ENCODE measurements around the gene ADAMTS13. TPM values are rescaled to one million over a fixed set of nuclear protein-coding genes. Genes with fewer than 3 reads are reported as not detected.
A peak's percentile ranks its signal among the peaks of the same experiment; 100 is the strongest.

The ADAMTS13 gene
- total and polyA plus RNA-seq, 9 of the 15 experiments (the other 6 are each of a cell fraction or from before 2014, with no cell fraction given), result 0.03 to 0.20 (median 0.04) TPM; not detected in 4

DNA sequence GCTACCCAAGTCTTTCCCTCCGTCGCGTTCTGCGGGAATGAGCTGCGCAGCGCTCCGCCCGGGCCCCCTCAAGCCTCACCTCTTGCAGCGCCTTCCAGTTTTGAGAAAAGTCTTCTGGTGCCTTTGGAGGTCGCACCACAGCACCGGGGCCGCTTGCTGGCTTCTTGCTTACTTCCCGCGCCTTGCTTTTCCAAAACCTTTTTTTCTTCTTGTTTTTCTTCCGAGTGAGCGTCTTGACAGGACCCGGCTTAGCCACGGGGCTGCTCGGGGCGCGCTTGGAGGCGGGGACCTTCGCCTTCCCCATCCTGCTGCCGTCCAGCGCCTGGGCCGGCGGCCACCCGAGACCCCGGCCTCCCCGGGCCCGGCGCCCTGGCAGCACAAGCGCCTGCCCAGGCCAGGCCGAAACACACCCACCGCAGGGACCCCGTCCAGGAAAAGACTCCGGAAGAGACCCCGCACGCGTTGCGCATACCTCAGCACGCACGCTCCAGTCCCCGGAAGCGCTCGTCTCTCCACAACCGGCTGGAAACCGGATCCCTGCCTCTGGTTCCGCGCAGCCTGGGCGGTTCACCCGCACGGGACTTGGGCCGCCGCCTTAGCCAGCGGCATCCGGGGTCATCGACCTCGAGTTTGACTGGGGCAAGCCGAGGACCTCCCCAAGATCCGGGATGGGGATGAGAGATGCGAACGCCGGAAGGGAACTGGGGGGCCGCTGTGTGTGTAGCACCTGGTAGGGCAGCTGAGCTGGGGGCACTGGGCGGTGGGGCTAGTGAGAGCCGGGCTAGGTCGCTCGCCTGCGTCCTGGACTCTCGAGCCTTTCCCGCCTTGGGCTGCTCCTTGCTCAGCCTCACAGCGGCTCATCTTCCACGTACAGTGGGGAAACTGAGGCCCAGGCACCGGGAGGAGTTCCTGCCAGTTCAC lies 4.4 kb upstream of the ADAMTS13 start, which contains the start of gene REXO4 (continued):
- TF ChIP-seq, protein P1, sequence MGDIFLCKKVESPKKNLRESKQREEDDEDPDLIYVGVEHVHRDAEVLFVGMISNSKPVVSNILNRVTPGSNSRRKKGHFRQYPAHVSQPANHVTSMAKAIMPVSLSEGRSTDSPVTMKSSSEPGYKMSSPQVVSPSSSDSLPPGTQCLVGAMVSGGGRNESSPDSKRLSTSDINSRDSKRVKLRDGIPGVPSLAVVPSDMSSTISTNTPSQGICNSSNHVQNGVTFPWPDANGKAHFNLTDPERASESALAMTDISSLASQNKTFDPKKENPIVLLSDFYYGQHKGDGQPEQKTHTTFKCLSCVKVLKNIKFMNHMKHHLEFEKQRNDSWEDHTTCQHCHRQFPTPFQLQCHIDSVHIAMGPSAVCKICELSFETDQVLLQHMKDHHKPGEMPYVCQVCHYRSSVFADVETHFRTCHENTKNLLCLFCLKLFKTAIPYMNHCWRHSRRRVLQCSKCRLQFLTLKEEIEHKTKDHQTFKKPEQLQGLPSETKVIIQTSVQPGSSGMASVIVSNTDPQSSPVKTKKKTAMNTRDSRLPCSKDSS (IDR thresholded peaks at IDR 0.05; ENCODE audit: low read depth, partially characterized antibody), result no peak
- TF ChIP-seq ZNF583 (CRISPR knock-in tag; IDR thresholded peaks at IDR 0.05) (0 out of 2 replicates have a peak, but pooled peaks have one; percentile 32), RBM34 (IDR thresholded peaks at IDR 0.05; ENCODE audit: borderline replicate concordance, insufficient read depth, low read length) (no peak), RFX7 (CRISPR knock-in tag; IDR thresholded peaks at IDR 0.05) (no peak), NCOR1 (IDR thresholded peaks at IDR 0.05) (peak; percentile 80), SNRNP70 (optimal IDR thresholded peaks at IDR 0.05; ENCODE audit: low read depth, low read length) (no peak), RAD51 (IDR thresholded peaks at IDR 0.05; ENCODE audit: borderline replicate concordance, low read depth) (peak; percentile 54; the same call in 1 of the 2 replicates), TCF7 (IDR thresholded peaks at IDR 0.05; ENCODE audit: borderline replicate concordance) (no peak; the same call in 1 of the 2 replicates), HNRNPUL1 (IDR thresholded peaks at IDR 0.05; ENCODE audit: low read length) (no peak), KDM4B (IDR thresholded peaks at IDR 0.05; ENCODE audit: borderline replicate concordance in 2 of 2, low read depth in 1 of 2) (peak in 1 of 2 experiments; percentile 95; a peak in 2 of 4 replicates), POLR2A (conservative IDR thresholded peaks at IDR 0.05) (peak; percentile 82), ZNF668 (CRISPR knock-in tag; IDR thresholded peaks at IDR 0.05) (no peak), TFAM (CRISPR knock-in tag; conservative IDR thresholded peaks at IDR 0.05) (no peak), ZNF589 (CRISPR knock-in tag; IDR thresholded peaks at IDR 0.05; ENCODE audit: low read depth) (no peak), ZNF354B (CRISPR knock-in tag; IDR thresholded peaks at IDR 0.05) (no peak), ZNF551 (CRISPR knock-in tag; IDR thresholded peaks at IDR 0.05) (no peak), DNMT1 (IDR thresholded peaks at IDR 0.05) (0 out of 2 replicates have a peak, but pooled peaks have one; percentile 56), NR3C1 (CRISPR knock-in tag; IDR thresholded peaks at IDR 0.05) (no peak), SMAD4 (CRISPR knock-in tag; conservative IDR thresholded peaks at IDR 0.05) (peak; percentile 86), U2AF1 (optimal IDR thresholded peaks at IDR 0.05; ENCODE audit: low read depth, low read length) (no peak), CCNT2 (IDR thresholded peaks at IDR 0.05; ENCODE audit: borderline replicate concordance, extremely low read depth, insufficient read length, low read depth, low read length) (peak; percentile 57), KLF1 (tag; IDR thresholded peaks at IDR 0.05) (peak; percentile 84; the same call in 1 of the 2 replicates)
- TF ChIP-seq, protein P2, sequence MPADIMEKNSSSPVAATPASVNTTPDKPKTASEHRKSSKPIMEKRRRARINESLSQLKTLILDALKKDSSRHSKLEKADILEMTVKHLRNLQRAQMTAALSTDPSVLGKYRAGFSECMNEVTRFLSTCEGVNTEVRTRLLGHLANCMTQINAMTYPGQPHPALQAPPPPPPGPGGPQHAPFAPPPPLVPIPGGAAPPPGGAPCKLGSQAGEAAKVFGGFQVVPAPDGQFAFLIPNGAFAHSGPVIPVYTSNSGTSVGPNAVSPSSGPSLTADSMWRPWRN (IDR thresholded peaks at IDR 0.05; ENCODE audit: low read depth), result no peak; the same call in 1 of the 2 replicates
- TF ChIP-seq, protein P3, sequence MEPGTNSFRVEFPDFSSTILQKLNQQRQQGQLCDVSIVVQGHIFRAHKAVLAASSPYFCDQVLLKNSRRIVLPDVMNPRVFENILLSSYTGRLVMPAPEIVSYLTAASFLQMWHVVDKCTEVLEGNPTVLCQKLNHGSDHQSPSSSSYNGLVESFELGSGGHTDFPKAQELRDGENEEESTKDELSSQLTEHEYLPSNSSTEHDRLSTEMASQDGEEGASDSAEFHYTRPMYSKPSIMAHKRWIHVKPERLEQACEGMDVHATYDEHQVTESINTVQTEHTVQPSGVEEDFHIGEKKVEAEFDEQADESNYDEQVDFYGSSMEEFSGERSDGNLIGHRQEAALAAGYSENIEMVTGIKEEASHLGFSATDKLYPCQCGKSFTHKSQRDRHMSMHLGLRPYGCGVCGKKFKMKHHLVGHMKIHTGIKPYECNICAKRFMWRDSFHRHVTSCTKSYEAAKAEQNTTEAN (CRISPR knock-in tag; IDR thresholded peaks at IDR 0.05), result no peak
